KG1 (cell line): ENCODE results near the gene C1S.
"Not testable (repeated sequence)": the region's sequence is repeated elsewhere in the genome, so short reads cannot be mapped to it uniquely, and the experiment has no call there.

Experiments used
- DNase-seq: peaks from one replicate; lab custom pipeline; 2025; lab: John Stamatoyannopoulos, UW

Gene C1S

DNA sequence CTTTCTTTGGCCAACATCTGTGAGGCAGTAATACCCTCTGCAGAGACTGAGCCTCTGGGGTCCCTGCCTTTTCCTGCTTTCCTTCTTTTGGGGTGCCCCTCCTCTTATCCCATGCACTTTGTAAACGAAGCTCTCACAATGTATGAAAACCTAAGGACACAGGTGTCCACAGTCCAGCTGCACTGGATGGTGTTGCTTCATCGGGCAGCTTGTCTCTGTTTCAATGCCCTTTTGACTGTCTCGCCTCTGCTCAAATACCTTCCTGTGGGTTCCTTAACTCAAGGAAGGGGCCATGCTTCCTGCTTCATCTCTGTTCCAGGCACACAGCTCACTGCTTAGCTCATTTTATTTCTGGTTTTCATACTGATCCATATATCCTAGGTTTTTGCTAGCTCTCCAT is 42.1 kb downstream of the C1S start:
- DNase-seq = no peak

- DNase-seq = no peak
These were observed 43.5 kb downstream of the C1S start for GRCh38 chr12:7103837-7104584.

GRCh38 chr12:7106082-7106481 is 45.6 kb downstream of the C1S start:
- DNase-seq = no peak

DNA sequence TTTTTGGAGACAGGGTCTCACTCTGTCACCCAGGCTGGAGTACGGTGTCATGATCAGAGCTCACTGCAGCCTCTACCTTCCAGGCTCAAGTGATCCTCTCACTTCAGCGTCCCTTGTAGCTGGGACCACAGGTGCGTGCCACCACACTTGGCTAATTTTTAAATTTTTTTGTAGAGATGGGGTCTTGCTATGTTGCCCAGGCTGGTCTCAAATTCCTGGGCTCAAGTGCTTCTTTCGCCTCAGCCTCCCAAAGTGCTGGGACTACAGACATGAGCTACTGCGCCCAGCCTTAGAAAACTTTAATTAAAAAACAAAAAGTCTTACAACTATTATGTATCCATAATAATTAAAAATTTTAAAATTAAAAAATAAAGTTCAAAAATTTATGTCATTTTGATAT is 46.7 kb downstream of the C1S start:
- DNase-seq = not testable (repeated sequence)

DNA sequence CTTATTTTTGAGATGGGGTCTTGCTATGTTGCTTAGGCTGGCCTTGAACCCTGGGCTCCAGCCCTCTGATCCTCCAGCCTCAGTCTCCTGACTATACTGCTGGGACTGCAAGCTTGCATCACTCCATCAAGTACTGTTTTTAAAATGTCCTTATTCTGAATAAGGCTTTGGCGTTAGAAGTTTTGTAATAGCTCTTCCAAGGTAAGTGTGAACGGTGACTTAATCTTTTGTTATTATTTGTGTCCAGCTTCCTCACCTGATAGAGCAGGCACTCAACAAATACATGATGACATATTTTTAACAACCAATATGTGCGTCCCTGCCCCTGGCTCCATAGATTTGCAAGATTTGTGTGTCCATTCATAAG is 47.1 kb downstream of the C1S start:
- DNase-seq = no peak

- peak; percentile 76 for DNase-seq
These were observed 47.7 kb downstream of the C1S start for GRCh38 chr12:7108003-7108795.

GRCh38 chr12:7108796-7109571 is 48.5 kb downstream of the C1S start, which contains the start of gene C1RL:
Gene C1RL, minus strand, starts transcription at chr12:7109214. Its CDS starts 34 bp downstream, at chr12:7109180.
- DNase-seq = peak; percentile 57

- DNase-seq = no peak
These were observed 49.0 kb downstream of the C1S start for GRCh38 chr12:7109572-7109920.

- DNase-seq = no peak
These were observed 50.1 kb downstream of the C1S start for GRCh38 chr12:7110661-7111060.

- no peak for DNase-seq
These were observed 51.5 kb downstream of the C1S start for GRCh38 chr12:7112041-7112440.

- peak; percentile 12 for DNase-seq
These were observed 52.9 kb downstream of the C1S start for GRCh38 chr12:7113389-7113871.

DNA sequence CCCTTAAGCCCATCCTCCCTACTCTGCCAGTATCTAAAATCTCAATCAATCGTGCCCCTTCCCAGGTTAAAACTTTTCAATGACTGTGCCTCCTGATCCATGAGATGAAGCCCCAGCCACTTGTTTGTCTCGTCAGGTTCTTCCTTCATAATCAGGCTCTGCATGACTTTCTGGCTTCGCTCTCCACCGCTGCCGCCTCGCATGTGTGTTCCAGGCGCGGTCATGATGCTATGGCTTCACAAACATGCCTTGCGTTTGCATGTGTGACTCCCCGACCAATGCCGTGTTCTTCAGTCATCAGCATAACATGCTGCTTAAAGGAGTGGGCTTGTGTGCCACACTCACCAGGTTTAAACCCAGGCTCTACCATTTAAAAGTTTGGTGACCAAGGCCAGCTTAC is 53.5 kb downstream of the C1S start:
- no peak for DNase-seq

DNA sequence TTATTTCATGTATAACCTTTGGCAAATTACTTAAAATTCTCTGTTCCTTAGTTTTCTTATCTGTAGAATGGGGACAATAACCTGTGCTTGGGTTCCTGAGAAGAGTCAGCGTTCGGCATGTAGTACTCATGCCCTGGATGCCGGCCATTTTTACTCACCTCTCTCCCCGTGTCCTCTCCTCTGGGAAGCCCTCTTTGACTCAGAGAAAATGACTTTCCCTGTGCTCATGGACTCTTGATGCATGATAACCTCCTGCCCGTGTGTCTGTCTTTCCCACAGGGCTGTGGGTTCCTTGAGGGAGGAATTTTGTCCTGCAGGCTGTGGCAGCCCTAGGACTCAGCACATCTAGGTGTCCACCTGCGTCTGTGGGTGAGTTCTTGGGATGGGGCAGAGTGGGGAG is 54.3 kb downstream of the C1S start:
- no peak for DNase-seq

- no peak for DNase-seq
These were observed 55.7 kb downstream of the C1S start for GRCh38 chr12:7116196-7116595.

DNA sequence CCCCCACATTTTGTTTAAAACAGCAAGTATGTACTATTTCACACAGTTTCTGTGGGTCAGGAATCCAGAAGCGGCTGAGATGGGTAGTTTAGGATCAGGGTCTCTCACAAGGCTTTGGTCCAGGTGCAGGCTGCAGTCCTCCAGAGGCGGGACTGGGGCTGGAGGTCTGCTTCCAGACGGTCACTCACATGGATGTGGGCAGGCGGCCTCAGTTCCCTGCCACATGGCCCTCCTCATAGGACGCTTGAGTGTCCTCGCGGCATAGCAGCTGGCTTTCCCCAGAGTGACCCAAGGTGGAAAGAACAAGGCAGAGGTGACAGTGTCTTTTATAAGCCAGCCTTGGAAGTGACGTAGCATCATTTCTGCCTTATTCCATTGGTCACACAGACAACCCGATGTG is 56.4 kb downstream of the C1S start:
- no peak for DNase-seq

GRCh38 chr12:7117670-7118069 is 57.2 kb downstream of the C1S start:
- DNase-seq = no peak

GRCh38 chr12:7118881-7119280 is 58.4 kb downstream of the C1S start:
- no peak for DNase-seq

- no peak for DNase-seq
These were observed 59.6 kb downstream of the C1S start for GRCh38 chr12:7120166-7120565.
